NCI-H82 treated with DMSO at 0.1 percent for 48 hours (cell line): ENCODE results near the gene PLB1.

Source experiments
- DNase-seq: peaks from one replicate; lab custom pipeline; 2025; ENCODE audit not compliant: unreplicated experiment; lab: John Stamatoyannopoulos, UW

Gene PLB1

DNA sequence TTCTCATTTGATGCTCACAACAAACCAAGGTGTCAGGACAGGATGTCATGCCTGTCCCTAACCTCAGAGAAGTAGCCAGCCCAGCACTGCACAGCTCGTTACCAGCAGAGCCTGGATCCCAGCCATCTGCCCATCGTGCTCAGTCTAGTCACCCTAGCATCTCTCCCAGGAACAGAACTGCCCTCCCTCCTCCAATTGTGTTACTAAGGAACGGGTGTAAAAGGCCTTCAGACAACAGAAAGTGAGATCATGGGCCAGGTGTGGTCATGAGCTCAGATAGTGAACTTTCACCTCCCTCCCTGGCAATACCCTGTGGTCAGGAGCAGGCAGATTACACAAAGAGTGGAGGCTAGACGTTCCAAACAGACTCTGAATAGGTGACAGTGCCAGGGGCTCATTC lies 144.0 kb downstream of the PLB1 start:
- DNase-seq = no peak

DNA sequence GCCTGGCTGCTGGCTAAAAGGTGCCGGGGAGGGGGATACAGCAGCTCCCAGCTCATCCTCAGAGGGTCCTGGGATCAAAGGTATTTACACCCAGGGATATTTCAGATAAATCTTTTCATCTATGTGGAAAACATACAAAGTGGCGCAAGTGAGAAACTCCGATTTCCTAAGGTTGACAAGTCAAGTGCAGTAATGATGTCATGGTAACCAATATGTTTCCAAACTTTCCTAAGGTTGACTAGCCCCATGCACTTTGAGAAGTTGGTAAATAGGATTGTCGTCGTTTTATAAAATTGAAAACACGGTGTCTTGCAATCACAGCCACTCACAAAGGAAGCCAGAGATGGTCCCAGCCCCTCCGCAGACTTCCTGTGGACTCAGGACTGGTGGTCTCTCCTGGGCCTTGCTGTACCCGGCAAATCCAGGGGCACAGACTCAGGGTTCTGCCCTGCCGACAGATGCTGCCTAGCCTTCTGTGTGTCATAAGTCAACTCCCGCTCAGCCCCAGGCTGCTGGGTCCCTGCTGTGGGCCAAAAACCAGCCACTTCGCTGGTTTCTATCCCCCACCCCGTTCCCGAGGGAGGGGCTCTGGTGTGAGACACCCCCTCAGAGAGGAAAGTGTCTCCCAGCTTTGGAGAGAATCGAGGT lies 144.5 kb downstream of the PLB1 start:
- DNase-seq = no peak

DNA sequence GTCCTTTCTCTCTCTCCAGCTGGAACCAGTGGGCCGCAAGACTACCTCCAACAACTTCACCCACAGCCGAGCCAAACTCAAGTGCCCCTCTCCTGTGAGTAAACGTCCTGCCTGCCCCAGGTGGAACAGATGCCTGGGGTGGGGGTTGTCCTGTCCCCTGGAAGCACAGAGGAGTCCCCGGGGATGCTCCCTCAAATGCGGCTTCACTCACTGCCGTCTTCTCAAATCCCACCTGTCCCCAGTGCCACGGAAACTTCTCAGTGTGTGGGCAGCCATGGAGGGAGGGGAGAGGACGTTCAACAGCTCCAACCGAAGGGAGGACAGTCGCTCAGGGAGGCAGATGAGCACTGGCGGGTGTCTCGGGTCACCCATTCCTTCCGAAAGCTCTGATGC lies 145.0 kb downstream of the PLB1 start:
- no peak for DNase-seq

DNA sequence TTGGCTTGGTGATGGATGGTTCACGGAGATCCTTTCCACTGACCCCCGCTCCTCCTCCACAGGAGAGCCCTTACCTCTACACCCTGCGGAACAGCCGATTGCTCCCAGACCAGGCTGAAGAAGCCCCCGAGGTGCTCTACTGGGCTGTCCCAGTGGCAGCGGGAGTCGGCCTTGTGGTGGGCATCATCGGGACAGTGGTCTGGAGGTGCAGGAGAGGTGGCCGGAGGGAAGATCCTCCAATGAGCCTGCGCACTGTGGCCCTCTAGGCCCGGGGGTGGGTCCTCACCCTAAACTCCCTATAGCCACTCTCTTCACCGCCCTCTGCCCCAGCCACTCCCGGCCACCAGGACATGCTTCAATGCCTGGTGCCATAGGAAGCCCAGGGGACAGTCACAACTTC lies 146.9 kb downstream of the PLB1 start:
- no peak for DNase-seq

DNA sequence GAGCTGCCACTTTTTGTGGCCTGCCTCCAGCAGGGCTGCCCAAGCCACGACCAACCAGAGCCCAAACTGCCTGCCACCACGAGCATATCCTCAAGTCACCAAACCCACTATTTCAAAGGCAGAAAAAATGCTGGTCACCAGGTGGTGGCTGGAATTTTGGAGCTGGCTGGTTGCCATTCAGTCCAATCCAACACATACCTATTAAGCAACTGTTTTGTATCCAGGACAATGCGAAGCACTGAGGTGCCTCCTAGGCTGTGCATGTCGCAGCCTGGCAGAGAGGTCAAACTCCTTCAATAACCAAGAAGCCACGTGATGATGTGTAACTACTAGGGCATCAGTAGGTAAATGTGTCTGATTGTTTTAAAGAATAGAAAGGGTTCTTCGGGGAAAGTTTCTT lies 147.5 kb downstream of the PLB1 start:
- no peak for DNase-seq

DNA sequence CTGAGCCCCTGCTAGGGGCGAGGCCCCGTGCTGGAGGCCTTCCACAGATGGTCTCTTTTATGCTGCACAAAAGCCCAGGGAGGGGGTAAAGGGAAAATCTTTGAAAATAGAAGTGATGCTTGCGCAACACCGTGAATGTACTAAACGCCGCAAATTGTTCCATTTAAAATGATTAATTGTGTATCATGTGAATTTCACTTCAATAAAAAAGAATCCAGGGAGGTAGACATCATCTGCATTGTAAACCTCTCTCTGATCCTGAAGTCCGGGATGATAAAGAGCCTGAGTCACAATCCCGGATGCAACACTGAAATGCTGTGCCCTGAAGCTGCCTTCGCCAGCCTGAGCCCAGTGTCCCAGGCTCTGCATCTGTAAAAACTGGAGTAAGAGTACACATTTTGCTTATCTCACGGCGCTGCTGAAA lies 148.1 kb downstream of the PLB1 start:
- DNase-seq = no peak

DNA sequence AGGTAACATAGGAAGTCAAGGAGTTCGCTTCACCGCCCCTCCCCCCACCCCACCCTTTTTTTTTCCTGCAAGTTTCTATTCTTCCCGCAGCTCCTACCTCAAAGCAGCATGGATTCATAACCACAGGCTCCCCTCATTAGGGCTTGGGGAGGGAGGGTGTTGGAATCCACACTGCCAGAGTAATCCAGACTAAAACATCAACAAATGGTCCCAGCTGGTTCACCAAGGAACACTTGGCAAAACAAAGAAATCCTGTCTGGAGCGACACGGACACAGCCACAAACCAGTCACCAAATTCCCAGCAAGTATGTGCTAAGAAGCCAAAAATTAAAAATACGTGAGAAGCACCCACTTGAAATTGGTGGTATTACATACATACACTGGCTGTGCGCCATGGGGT lies 148.9 kb downstream of the PLB1 start:
- no peak for DNase-seq

DNA sequence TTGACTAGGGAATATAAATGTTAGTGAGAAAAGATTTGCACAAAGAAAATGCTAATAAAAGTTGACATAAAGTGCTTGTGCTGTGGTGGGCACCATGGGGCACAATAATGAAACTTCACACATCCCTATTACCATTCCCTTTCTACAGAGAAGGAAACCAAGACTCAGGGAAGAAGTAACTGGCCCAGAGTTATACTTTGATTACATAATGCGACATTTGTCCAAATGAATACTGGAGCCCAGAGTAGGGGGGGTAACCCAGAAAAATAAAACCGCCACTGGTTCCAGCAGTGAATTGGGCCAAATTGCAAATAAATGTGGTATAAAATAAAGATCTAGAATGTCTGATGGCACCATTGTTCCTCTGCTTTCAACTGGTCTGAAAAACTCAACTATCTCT lies 149.7 kb downstream of the PLB1 start:
- no peak for DNase-seq

DNA sequence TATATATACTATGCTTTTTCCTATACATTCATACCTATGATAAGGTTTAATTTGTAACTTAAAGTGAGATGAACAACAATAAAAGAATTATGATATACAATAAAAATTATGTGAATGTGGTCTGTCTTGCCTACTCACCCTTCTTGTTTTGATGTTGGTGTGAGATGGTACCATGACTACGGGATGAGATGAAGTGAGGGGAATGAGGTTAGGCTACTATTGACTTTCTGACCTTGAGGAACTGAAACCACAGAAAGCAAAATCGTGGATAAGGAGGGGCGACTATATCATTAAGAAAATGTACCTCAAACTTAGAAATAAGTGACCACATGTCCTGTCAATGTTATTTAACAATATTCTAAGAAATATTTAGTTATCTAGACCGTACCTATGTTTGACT lies 151.8 kb downstream of the PLB1 start:
- DNase-seq = no peak

DNA sequence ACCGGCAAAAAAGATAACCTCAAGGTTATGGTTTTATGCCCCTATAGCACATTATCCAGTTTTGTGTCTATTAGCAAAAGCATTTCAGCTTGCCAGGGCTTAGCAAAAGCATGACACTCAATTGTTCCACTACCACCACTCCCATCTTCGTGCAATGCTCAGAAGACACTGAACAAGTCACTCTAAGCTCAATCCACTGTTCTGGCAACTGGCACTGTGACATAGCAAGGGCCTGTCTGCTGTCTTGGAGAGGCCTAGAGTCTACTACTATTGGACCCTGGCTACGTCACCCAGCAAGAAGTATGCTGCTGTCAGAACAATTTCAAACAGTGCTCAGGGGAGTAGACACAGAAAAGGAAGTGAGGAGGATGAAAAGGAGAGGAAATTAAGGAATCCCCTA lies 152.3 kb downstream of the PLB1 start:
- no peak for DNase-seq

DNA sequence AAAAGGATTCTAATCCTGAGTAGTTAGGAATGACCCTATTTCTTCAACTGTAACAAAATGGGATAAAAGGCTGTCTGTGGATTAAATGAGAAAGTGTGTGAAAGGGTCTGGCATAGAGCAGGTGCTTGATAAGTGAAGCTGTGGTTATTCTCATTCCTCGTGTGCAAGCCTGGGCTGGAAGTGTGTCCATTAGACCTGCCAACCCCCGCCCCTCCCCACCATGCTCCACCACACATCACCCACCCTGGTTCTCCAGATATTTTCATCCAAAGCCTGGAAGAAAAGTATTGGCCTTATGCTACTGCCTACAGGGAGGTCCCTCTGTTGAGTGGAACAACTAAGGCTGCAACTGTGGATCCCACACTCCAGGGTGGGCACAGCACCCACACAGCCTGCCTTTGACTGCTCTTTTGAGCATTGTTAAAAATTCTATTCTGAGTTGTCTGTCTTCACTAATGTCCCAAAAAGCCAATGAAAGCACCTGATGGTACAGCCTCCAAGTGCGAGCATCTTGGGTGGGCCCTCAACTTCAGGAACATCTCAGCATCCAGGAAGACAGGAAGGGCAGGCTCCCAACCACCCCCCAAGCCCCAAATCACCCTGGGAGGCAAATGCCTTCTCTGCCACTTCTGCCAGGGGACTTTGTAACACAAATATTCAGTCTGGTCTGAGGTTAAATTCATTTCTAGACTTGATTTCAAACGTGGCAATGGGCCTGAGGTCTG lies 153.0 kb downstream of the PLB1 start:
- DNase-seq = no peak

DNA sequence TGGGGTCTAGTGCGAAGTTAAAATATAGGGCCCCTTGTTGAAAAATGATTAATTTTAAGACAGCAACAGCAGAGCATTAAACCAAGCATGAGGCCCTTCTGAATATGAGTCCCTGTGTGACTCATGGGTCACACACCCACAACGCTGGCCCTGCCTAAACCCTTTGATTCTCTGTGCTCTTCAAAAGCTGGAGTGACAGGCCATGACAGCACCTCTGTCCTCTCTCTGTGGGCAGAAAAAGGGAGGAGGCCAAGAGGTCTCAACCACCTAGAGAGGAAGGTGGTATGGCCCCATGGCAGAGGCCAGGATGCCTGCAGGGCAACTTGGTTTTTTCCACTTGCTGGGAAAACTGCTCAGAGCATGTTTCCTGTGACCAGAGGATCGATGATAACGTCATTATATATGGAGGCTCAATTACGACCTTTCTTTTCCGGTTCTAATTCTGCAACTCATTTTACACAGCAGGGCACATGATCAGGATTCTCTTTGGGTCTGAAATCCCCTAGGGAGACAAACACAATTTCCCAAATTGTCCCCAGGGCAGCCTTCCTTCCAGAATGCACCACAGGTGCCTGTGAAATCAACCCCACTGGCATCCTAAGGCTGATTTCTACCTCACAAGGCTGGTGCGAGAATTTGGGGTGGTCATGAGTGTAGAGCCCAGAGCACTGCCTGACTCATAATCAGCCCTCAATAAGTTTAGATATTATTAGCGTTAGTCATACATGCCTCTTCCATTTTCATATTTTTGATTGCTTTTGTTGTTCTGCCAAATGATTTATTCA lies 153.8 kb downstream of the PLB1 start:
- no peak for DNase-seq

DNA sequence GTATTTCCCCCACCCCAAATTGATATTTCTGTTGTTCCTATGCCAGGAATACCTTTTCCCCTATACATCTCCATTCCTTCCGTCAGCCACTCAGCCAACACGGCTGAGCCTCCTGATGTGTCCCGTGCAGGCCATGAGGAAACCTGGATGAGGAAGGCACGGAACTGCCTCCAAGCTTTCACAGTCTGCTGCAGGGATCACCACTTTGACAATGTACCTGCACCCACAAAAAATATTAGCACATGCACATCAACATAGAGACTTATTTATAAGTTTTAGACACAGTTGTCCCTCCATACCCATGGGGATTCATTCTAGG lies 154.4 kb downstream of the PLB1 start:
- no peak for DNase-seq

DNA sequence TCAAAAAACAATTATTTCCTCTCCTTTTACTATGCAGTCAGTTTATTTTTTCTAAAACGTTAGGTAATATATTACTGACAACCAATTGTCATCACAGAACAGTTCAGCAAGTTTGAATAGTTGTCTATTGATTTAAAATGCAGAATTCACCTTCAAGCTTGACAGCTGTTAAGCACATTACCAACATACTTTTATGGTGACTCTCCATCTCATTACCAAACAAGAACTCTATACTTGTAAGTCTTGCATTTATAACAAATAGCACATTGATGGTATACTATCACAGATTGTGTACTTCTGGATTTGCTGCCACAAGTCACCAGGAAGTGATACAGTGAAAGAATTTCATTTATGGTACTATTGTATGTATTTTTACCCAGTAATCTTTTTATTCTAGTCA lies 156.4 kb downstream of the PLB1 start:
- DNase-seq = no peak

DNA sequence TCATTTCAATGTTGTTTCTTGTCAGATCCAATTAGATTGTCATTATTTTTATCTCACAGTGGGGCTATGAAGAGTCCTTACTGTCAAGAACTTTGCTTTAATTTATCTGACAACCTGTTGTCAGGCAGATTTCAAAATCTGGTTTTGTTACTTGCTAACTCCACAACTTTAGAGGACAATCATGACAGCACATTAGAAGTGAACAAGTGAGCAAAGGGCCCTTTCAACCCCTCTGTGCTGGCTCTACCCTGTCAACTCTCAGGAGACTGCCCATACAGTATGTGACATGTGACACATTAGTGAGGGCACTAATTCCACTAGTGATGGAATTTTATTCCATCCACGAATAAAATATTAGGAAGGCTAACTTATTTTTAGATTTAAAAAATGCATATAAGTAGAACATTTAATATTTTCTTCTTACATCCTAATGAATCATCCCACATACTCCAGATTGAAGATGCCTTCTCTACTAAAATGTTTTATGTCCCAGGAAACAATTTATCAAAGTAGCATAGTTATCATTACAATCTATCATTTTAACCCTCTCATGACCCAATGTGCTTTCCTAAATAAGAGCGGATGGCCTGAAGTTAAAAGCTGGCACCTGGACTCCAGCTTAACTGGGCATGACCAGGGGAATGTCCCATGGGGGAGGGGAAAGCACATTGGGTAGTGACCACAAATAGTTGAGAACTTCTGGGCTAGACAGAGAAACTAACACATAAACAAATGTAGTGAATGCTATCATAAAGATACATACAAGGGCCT lies 158.2 kb downstream of the PLB1 start:
- DNase-seq = no peak

DNA sequence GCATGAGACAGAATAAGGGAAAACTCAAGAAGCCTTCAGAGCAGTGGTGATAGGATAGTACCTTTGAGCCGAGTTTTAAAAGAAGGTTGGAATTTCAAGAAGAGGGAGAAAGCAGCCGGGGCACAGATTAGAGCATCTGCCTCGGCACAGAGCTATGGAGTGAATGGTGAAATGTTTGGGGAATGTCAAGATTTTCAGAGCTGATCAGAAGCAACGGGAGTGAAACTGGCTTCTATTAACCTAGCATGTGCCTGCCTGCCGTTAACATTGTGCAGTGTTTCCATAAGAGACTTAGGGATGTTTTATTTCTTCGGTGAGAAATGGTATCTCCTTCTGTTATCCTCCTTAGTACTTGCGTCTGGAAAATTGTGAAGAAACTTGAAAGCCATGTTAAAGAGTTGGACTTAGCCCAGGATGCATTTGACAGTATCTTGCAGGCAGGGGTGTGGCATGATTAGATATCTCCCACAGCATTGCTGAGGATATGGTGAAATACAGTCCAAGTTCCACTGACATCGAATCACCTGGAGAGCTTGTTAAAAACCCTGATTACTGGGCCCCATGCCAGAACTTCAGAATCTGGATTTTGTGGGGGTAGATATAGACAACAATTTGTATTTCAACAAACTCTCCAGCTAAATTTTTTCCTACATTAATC lies 158.9 kb downstream of the PLB1 start:
- no peak for DNase-seq

DNA sequence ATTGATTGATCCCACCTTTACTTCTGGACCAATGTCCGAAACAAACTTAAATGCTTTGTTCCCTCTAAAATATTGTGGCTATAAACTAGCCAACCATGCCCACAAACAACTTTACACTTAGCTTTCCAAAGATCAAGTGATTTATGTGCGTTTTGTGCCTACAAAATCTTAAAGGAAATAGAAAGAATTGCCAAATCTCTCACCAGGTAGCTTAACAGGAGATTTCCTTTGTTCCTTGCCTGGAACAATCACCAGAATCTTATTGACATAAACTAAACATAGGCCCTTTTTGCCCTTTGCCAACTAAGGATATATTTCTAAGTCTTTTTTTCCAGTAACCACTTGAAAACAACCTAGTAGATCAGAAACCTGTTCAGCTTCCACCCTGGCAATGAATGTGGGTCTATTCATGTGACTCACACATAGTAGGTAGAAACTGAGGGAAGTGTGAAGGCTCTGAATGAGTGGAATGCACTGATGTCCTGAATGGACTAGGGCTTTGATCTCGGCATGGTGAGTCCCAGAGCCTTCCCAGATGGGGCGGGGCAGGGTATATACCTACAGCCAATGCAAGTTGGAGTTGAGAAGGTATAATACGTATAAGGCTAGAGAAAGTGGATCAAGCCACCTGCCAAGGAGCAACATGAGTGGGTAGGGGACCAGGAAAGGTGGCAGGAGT lies 161.2 kb downstream of the PLB1 start:
- DNase-seq = no peak

DNA sequence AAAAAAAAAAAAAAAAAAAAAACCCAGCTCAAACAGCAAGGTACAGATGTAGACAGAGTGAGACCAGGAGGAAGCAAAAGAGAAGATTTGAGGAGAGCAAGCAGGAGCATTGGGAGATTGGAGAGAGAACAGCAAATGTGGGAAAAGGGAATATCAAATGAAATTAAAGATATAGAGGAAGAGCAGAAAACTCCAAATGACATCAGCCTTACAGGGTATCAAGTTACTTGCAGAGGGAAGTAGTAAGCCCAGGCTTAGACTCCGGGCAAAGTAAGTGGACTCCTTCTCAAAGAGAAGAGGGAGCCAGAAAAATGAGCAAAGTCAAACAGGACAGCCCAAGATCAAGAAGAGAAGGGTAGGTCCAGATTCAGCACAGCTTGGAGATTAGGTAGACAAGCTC lies 162.5 kb downstream of the PLB1 start:
- DNase-seq = no peak

DNA sequence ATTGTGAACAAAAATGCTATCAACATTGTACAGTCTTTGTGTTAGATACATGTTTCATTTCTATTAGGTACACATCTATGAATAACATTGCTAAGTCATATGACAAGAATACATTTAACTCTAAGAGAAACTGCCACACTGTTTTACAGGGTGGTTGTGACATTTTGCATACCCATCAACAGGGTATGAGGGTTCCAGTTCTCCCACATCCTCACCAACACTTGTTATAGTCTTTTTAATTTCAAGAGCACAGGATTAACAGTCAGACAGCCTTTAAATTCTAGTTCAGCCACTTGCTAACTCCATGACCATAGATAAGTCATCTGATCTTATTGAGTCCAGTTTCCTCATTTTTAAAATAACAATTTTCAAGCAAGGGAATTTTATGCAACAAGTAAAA lies 163.3 kb downstream of the PLB1 start:
- no peak for DNase-seq

DNA sequence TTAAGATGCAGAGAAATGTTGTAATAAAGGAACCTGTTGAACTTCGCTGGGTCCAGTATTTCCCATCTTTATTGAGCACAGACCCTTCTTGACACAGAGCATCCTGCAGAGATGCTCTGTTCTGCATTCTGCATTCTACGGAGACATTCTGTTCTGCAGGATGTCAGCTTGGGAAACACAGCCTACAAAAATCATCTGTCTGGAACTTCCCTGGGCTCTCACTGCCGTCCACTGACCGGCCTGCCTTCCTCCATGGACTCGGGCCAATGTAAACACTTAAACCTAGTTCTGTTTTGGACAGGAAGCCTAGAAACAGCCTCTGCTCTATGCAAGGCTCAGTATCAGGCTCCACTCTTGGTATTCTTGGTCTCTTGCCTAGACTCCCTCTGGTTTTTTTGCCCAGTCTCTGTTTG lies 165.7 kb downstream of the PLB1 start:
- DNase-seq = no peak

DNA sequence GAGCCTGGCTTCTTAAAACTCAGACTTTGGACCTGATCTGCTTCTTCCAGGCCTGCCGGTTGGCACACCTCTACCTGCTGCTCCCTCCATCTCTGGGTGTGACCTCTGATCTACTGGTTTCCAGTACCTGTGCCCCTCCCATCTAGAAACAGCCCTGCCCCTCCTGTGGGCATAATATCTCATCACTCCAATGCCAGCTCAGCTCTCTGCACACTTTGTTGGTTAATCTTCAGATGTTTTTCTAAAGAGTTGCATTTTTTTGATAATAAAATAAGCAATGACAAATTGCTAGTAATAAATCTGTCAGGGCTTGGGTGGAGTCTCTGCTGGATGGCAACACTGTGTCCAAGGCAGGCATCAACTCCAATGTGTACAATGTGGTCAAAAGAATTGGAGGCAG lies 166.2 kb downstream of the PLB1 start:
- no peak for DNase-seq
